ENCODE results near the gene AICDA. TPM values are rescaled to one million over a fixed set of nuclear protein-coding genes. Genes with fewer than 3 reads are reported as not detected.

The AICDA gene
- total RNA-seq, 2 donors from 2014 or later, result 0.10 TPM; not detected in 1

GRCh38 chr12:8564656-8565055 lies 48.0 kb downstream of the AICDA start:
- DNase-seq (no peak), ATAC-seq (no peak)
- intact Hi-C loops (cut with DNase I), result no loop called here

GRCh38 chr12:8563356-8563755 lies 49.3 kb downstream of the AICDA start:
- ATAC-seq (no peak), DNase-seq (no peak)
- intact Hi-C loops (cut with DNase I), result no loop called here

GRCh38 chr12:8562310-8562709 lies 50.3 kb downstream of the AICDA start:
- intact Hi-C loops (cut with DNase I), result no loop called here

GRCh38 chr12:8561011-8561410 lies 51.6 kb downstream of the AICDA start:
- intact Hi-C loops (cut with DNase I), result no loop called here
- ATAC-seq, result no peak

More at GRCh38 chr12:8562310-8562709, 50.3 kb downstream of the AICDA start:
- ATAC-seq, result no peak
- DNase-seq, result no peak

GRCh38 chr12:8559676-8560075 lies 53.0 kb downstream of the AICDA start:
- no peak for DNase-seq
- intact Hi-C loops (cut with DNase I), result no loop called here
- ATAC-seq, result no peak

More at GRCh38 chr12:8561011-8561410, 51.6 kb downstream of the AICDA start:
- DNase-seq, result no peak

GRCh38 chr12:8556531-8557097 lies 56.0 kb downstream of the AICDA start:
- intact Hi-C loops (cut with DNase I), result no loop called here
- DNase-seq (no peak), ATAC-seq (no peak)

GRCh38 chr12:8554451-8555195 lies 58.0 kb downstream of the AICDA start:
- ATAC-seq, result no peak
- intact Hi-C loops (cut with DNase I), result no loop called here

GRCh38 chr12:8553088-8553627 lies 59.5 kb downstream of the AICDA start:
- no peak for DNase-seq
- intact Hi-C loops (cut with DNase I), result no loop called here
- no peak for ATAC-seq

More at GRCh38 chr12:8554451-8555195, 58.0 kb downstream of the AICDA start:
- DNase-seq, result no peak

Other genes starting within 250 kb of the AICDA start
- gene CLEC6A, start 156.9 kb downstream of the AICDA start, total RNA-seq, result not detected
- gene CLEC4D, start 99.4 kb downstream of the AICDA start, total RNA-seq, result under 1 TPM in 1 of 2 donors, not detected in 1; 0.21 TPM
- gene CLEC4E, start 72.0 kb downstream of the AICDA start, total RNA-seq, result 1 to 10 TPM in 1 of 2 donors, under 1 TPM in 1; 0.81 to 2.5 TPM
- 100 to 1,000 TPM in 1 of 2 donors, 10 to 100 TPM in 1; 64.8 to 120 TPM for gene MFAP5, start 50.0 kb upstream of the AICDA start, total RNA-seq
- 10 to 100 TPM; 15.7 to 16.5 TPM for gene RIMKLB, start 85.1 kb upstream of the AICDA start, total RNA-seq
- gene A2ML1, start 209.8 kb upstream of the AICDA start, total RNA-seq, result under 1 TPM in 1 of 2 donors, not detected in 1; 0.44 TPM

Data from left cardiac atrium (tissue), 4 donors.